Activated effector memory CD4-positive, alpha-beta T cell treated with anti-CD3 and anti-CD28 coated beads, Interleukin-2, amount 50 U/mL, for 16 hours (primary cell): ENCODE results near the gene GPC4.
"Not testable (repeated sequence)": the region's sequence is repeated elsewhere in the genome, so short reads cannot be mapped to it uniquely, and the experiment has no call there.

Source experiments
- DNase-seq: peaks from one replicate; pipeline ENCODE4 v3.0.0-alpha.2; 2020

The GPC4 gene

DNA sequence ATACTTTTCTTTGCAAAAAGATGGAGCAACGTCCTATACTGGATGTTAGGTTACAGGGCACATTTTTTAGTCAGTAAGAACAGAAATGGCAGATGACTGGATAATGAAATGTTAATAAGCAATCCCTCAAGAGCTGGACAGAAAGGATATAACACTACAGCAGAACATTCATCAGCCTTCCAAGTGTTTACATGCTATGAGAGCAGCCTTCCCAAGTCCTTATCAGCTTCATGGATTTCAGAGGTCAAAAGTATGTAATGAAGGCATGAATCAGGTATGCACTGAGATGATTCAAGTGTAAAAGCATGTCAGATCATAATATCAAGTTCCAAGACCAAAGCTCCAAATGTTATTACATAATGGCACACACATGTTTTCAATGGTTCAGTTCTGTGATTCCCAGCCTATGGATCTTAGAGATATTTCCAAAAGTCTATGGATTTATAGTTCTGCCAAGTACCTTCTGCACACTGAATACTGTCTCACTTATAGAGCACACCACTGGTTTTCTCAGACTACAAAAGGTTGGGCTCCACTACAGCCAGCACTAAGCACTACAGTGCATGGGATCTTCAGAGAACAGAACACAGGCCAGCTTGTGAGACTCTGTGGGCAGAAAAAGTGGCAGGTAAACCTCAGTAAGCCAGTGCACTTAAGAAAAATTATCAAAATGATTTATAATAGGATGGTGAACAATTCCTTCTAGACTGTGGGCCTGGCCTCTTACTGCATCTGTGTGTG, 49.2 kb downstream of the GPC4 start:
- no peak for DNase-seq

DNA sequence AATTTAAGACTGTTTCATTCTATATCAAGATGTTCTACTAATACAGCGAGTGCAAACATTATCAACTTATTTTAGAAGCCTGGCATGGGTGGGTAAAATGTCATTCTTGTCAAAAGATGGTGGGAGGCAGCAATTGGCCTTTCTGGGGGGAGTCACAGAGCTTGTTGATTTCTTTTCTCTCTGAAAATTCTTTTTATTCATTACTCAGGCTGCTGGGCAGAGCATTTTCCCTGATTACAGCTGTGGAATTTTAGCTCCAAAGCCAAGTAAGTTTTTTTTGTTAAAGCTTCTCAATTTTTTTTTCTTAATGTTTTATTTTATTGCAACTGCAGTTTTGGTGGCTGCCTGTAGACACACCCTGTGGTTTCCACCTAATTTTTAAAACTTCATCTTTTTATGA, 50.4 kb downstream of the GPC4 start:
- no peak for DNase-seq

DNA sequence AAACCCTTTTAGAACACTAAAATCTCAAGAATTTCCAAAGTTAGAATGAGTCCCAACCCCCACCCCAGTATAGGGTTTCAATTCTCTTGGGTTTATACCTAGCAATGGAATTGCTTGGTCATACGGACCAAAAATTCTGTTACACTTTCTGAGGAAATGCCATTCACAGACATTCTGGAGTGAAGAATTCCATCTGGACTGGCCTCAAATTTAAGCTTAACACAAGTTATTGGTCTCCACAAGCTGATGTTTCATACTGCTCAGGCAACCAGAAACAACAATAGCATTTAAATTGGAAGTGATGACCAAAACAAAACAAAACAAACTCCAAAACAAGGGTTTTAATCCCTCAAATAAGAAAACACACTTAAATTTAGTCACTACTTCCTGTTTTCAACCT, 51.1 kb downstream of the GPC4 start:
- DNase-seq: no peak

DNA sequence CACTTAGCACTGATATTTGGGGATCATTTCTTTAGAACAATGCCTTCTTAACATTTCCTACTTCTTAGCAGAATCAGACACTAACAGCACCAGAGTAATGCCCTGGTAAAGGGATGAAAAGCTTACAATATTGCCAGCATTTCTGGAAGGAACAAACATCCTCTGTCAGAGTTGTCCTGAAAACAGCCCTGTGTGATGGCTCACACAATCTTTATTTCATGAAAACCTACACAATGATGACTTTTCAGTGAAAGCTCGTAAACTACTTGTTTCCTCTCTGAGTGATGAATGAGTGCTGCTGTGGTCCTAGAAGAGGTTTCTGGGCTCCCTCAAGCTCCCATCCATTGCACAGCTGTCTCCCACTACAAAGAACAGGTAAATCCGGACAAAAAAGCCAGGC, 52.8 kb downstream of the GPC4 start:
- no peak for DNase-seq

DNA sequence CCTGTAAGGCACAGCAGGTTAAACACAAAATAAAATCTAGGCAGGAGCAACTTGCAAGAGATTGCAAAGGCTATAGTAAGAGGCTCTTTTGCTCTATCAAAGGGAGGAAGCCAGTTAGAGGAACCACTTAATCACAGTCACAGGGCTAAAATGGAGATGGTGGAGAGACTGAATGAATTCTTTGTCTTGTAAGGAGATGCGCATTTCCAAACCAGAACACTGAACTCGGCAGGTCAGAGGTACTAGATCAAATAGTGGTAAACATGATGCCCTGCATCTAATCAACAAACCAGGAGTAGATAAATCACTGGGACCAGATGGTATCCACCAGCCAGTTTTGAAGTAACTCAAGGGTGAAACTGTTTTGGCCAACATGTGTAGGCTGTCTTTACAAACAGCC, 55.8 kb downstream of the GPC4 start:
- no peak for DNase-seq

DNA sequence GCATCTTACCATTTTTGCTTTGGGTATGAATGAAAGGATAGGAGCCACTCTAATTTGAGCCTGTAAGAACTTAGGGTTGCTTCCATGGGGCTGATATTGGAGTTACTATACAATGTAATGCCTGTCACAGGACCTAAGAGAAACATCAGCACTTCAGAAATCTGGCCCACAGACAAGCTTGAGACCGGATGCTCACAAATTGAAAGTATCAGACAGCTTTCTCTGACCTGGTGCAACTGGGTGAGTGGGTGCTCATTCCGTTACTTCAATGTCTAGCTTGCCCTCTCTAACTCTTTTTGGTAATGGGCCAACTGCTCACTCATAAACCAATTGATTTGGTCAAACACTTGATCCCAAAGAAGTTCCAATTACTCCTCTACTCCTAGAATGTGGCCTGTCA, 62.1 kb downstream of the GPC4 start:
- DNase-seq: no peak

DNA sequence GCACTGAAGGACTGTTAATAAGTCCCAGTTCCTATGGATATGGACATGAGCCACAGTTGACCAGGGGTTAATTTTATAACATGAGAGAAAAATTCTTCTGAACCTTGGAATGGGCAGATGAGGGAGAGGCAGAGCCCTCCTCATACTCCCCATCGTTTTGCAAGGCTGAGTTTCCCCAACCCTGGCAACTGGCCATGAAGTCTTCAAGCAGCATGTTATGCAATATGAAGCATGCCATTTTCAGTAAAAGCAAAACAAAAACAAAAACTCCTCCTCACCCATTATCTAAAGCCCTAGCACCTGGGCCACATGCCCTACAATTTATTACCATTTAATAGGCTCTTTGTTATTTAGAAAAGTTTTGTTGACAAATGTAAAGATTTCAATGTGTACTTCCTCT, 64.5 kb downstream of the GPC4 start:
- DNase-seq: no peak

DNA sequence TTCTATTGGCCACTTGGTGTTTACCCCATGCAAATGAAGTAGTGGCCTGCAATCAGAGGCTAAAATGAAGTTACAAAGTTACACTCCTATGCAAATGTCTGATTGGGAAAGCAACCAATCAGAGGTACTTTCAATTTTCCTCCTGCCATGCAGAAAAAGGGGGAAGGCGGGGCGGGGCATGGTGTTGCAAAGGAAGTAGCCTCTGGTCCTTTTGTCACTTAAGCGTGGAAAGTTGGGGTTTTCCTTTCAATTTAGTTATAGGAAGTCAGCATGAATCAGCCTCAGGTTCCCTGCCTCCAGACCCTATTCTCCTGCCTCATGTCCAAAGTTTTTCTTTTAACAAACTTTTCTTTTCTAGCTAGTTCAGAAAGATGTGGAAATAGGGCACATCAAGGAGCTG, 69.3 kb downstream of the GPC4 start:
- DNase-seq: no peak

DNA sequence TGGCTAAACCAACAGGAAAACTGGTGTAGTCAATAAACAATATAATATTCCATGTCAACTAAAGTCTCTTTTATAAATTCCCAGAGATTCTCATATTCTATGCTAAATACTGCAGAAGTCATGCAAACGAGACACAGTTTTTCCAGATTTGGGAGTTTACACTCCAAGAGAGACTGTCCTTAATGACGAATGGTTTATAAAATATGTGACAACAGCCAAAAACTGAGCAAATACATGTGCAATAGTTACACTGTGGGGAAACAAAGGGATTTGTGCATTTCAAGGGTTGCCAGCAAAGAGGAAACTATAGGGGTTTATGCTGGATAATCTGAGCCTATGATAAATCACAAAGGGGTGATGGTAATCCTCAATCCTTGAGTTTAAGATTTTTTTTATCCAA, 75.7 kb downstream of the GPC4 start:
- no peak for DNase-seq

DNA sequence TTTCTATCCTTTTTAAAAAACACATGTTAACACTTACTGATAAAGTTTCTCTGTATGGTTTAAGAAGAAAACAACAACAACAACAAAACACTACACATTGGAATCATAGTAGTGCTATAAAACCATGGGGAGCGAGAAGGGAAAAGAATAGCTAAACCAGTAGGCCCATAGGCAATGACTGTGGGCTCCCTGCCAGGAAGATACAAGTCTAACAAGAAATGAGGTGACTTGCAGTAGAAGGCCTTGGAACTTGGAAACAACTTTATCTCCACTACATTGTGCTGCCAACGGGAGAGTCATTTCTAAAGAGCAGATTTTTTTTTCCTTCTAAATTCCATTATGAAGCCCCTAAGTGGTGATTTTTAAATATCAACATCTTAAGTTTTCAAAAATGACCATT, 78.0 kb downstream of the GPC4 start:
- DNase-seq: no peak

DNA sequence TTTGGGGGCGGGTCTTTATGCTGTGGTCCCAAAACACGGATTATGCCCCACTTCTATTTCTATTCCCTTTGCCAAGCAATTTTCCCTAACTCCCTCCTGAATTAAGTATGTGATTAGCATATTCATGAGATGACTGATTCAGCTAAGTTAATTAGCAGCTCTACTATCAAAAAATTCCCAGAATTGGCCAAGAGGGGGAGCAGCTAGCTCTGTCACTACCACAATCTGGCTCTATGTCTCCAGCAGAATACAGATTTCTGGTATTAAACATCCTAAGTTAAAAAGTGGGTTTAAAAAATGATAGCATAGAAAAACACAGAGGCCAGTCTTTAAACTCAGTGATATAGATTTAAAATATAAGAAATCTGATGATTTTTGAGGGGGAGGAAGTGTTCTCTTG, 80.3 kb downstream of the GPC4 start:
- no peak for DNase-seq

DNA sequence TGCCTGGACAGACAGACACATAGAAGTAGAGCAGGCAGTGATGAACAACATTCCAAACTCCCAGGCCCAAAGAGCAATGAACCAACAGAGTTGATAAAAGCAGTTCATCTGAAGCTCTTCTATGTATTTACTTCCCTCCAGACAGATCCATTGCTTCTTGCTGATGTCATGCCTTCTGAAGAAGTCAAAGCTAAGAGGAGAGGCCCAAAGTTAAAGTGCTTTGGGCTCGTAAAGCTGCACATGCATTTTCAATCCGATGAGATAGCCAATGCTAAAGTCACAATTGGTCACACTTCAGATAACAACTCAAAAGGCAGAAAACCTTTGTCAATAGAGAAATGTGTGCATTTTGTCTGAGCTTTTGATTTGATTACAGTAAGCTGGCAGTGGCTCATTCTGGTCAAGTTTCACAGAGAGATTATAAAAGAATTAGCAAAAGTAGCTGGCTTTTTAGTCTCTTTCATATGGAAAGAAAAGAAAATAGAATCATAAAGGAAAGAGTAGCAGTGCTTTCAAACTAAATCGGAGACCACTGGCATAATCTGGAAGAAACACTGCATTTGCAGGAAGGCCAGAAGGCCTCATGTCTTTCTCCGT, 82.0 kb downstream of the GPC4 start:
- DNase-seq: no peak

DNA sequence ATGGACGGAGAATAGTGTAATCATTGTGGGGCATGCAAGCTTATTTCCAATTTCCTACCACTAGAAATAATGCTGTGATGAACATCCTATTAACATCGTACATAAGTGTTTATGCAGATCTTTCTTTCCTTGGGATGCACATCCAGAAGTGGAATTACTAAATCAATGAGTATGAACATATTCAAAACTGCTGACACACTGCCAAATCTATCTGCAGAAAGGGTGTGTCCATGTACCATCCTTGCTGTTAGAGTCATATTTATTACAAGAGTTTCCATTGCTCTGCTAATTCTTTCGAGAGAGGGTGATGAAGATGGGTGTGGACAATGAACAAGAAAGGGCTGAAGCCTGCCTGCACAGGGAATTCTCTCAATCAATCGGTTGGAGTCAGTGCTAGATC, 82.6 kb downstream of the GPC4 start:
- no peak for DNase-seq

DNA sequence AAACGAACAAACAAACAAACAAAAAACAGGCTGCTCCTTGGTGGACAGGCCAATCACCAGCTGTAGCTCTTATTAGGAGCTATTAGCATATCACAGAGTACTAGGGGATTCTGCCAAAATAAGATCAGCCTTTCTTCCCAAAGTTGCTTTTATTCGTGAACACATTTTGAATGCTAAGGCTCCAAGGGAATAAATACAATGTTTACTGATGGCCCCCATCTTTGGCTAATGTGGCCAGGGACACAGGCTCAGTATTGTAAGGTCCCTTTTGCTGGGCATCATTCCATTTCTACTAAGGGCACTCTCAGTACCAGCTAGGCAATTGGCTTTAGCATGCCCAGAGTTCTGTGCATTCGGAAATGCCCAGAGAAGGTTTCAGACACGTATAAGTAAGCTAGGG, 84.3 kb downstream of the GPC4 start:
- no peak for DNase-seq

DNA sequence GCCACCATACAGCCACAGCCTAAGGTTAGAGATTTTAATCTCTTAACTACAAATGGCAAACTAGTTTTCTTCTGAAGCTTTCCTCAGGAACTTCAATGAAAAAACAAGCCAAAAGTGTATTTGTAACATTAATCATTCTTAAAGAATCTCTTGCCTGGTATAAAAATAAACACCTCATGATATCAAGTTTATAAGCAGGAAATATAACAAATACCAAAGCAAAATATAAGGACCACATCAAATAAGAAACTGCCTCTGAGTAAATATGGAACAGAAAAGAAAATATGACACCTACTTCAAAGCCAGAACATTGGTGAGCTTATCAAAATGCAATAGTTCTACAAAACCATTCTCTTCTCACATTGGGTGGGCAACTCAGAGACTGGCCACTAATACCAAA, 89.9 kb downstream of the GPC4 start:
- DNase-seq: no peak

DNA sequence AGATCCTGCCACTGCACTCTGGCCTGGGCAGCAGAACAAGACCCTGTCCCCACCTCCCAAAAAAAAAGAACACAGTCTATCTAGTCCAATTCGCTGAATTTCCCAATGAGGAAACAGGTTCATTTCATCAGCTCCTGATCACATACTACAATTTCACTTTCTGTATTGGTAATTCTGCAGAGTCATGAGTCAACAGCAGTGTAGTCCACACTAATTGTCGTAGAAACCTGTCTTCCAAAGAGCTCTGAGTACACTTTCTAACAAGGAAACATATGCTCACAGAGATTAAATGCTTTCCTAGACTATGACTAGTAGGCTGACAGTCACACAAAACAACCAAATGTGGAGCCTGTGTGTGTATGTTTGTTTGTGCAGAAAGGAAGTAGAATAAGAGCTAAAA, 91.9 kb downstream of the GPC4 start:
- DNase-seq: no peak

DNA sequence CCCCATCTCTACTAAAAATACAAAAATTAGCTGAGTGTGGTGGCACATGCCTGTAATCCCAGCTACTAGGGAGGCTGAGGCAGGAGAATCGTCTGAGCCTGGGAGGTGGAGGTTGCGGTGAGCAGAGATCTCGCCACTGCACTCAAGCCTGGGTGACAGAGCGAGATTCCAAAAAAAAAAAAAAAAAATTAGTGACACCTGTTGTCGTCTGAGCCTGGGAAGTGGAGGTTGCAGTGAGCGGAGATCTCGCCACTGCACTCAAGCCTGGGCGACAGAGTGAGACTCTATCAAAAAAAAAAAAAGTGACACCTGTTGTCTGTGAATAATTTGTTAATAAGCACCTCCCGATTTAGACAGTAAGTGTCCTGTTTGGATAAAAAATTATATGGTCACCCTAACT, 93.0 kb downstream of the GPC4 start:
- DNase-seq: not testable (repeated sequence)

DNA sequence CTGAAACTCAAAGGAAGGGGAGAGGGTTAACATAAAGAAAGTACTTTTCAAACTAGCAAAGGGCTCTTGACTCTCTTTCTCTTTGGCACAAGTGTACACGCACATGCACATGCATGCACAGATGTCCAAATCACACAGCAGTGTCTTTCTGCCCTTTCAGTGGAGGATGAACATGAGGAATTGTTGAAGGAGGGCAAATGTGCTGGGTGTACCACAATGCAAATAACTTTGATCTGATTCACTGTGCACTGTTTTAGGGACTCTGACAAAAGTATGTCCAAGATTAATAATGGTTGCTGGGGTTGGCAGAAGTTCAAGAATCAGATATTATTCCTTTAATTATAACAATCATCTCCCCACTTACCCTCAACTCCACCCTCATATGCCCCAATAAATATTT, 93.8 kb downstream of the GPC4 start:
- no peak for DNase-seq

DNA sequence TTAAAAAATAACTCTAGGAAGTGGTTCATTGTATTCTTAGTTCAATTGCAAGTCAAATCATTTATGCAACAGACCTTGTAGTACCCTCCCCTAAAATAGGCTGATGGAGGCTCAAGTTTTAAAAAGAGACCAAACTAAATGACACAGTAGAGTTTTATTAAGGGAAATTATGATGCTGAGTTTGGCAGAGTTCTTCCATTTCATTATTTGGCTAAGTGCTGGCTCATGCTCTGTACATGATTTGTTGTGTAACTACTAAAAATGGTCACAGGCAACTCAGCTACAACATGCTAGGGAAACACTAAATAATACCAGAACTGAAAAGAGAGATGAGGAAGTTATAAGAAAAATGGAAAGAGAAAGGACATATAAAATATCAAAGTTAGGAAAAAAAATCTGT, 101.0 kb downstream of the GPC4 start:
- no peak for DNase-seq

DNA sequence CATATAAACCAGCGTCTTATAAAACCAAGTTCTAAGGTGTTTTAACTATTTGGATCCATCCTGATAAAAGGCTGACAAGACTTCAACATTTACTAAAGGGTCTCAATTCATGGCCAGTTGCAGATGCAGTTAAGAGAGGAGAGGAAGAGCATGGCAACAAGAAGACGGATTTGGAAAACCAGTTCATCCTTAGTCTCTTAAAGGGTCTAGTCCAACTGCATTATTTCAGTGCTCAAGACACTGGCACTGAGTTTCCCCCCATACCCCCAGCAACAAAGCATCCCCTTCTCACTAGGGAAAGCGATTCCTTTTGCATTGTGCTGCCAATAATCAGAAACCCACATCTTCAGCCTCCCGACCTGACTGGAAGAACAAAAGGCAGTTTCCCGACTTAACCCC, 106.8 kb downstream of the GPC4 start:
- DNase-seq: no peak

DNA sequence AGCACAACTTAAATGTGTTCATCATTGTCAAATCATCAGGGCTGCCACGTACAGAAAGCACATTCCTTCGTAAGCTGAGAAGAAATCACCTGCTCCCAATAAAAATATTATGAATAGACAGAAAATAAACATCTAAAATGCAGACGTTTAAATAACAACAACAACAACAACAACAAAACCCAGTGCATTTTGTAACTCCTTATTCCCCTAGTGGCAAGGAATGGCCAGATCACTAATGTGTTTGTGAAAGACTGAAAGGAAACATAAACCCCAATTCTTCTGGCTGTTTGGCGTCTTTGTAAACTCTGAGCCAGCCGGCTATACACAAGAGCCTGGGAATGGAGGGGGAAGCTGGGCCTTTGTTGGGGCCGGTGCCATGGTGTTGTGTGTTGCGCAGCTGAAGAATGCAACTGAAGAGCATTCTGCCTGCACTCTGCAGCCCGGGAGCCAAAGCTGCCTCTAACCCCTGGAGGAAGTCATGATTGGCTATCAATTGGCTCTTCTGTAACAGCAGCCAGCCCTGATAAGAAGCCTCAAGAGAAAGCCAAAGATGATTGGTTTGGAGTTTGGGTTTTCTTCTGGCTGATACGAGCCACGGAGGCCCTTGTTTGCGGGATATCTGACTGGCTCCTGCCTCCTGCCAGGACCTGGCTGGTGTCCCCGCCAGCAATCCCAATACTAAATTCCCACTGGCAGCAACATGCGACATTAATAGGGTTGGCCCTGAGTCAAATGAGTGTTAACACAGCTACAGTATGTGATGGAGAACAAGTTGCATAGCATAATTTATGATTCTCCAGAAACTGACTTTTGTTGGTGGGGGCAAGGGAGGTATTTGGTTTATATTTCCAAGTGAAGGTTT, 107.4 kb downstream of the GPC4 start:
- no peak for DNase-seq

DNA sequence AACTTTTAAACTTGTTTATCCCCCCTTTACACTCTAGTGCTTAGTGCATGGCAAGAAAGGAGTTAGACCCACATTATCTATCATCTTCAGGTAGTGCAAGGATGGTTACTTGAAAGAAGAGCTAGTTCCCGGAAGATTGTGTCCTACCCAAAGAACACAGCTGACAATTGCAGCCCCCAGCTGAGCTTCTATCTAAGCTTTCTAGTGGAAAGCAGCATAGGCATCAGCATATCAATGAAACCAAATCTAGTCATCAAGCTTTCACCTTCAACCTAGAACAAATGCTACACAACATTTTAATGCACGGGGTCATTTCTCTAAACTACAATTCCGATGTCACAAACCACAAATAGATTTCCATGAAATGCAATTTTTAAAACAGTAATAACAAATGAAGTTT, 108.2 kb downstream of the GPC4 start:
- no peak for DNase-seq

DNA sequence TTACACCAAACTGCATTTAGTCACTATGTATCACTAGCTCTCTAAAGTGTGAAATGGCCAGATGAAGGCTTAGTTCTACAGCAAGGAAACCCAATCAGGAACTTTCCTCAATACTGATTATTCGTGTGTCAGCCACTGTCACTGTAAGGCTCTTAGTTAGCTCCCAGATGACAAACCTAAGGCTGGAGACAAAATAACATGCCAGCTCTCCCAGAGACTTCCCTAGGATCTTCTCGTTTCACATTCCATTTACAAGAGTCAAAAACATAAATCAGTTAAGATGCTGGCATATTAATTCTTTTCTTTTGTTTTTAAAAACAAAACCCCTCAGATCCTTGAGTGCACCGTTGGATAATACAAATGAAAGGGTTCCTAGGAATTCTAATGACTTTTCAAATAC, 109.0 kb downstream of the GPC4 start:
- DNase-seq: no peak

DNA sequence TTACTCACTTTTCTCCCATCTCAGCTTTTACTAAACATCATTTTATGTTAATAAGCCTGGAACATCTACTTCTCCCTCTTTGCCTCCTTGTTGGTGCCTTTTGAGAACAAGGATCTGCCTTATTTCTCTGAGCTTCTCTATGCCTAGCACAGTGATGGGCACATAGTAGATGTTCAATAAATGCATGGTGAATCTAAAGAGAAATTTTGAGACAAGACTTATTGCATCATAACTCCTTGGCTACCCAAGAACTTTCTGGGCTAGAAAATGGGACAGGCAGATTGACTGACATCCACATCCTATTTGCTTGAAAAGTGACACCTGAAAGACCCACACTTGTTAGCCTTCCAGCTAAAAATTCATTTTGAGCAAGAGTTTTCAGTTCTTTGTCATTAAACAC, 109.9 kb downstream of the GPC4 start:
- no peak for DNase-seq
